K562 (cell line): ENCODE results near the gene HIVEP3. TPM values are rescaled to one million over a fixed set of nuclear protein-coding genes. Genes with fewer than 3 reads are reported as not detected.

ENCODE experiments used
- ATAC-seq: fragments of 200-7000 bp; cut with Tn5 transposase; 3 replicates; pipeline ENCODE4 v1.9.1; 2020; ENCODE audit warnings: moderate library complexity
- BruUV-seq: library from RNA; stranded (reverse); fragments of 400-500 nt; replicated peaks from 2 replicates; lab custom pipeline; 2021; lab: Mats Ljungman, UMichigan
- CTCF ChIA-PET: fragments of 300-600 bp; formaldehyde crosslinking; extraction: SDS; loops from one replicate; lab custom pipeline; 2021; ENCODE audit warnings: low intra/inter-chr PET ratio; lab: Yijun Ruan, JAX
- POLR2A ChIA-PET: fragments of 300-600, 350-650 bp; sonication (Branson Sonifier 250); formaldehyde crosslinking; extraction: SDS; loops from one replicate; lab custom pipeline; 2021; ENCODE audit warnings: antibody characterized with exemption, inconsistent platforms; lab: Yijun Ruan, JAX
- DNase-seq, 4 experiments: peaks; one replicate each; pipeline versions ENCODE4 v3.0.0 to v3.0.0-alpha.2; 2011 to 2018; ENCODE audit warnings: low spot score in 3 of 4, mixed read lengths in 3 of 4; ENCODE audit errors: extremely low read depth in 1 of 4
- FAIRE-seq: peaks from 2 replicates; lab custom pipeline; 2011; peaks lifted over from hg19 to GRCh38; lab: Jason Lieb, UNC
- H2AFZ ChIP-seq: 2 replicates; pipeline ENCODE4 v1.6.0; 2011; ENCODE audit warnings: low read depth, low read length, control low read depth, inconsistent platforms
- H3K27ac ChIP-seq: fragments of 200-600 bp; 3 replicates; pipeline ENCODE4 v1.8.0; 2011; ENCODE audit warnings: low read depth, mild to moderate bottlenecking, control low read depth, inconsistent platforms, low read length, moderate library complexity, mixed read lengths; ENCODE audit errors: extremely low read depth
- H3K27me3 ChIP-seq, 2 experiments: fragments of 300-600 bp in 1 of 2; 2 replicates in 1 of 2; 3 replicates in 1 of 2; pipeline versions ENCODE4 v1.6.0 to v1.8.0; 2011; ENCODE audit warnings: inconsistent platforms in 2 of 2, low read length in 2 of 2, mild to moderate bottlenecking in 1 of 2, mixed read lengths in 1 of 2, moderate library complexity in 1 of 2; ENCODE audit not compliant: control insufficient read depth in 2 of 2, insufficient read depth in 2 of 2
- H3K36me3 ChIP-seq: fragments of 300-600 bp; 3 replicates; pipeline ENCODE4 v1.8.0; 2011; ENCODE audit warnings: mild to moderate bottlenecking, low read length, inconsistent platforms; ENCODE audit not compliant: control insufficient read depth, insufficient read depth
- H3K4me1 ChIP-seq, 2 experiments: fragments of 200-600 bp in 1 of 2; replicated peaks in 1 of 2; 2 replicates in 1 of 2; 3 replicates in 1 of 2; pipeline versions ENCODE4 v1.5.1 to v1.8.0; 2011; ENCODE audit warnings: inconsistent platforms in 2 of 2, low read length in 2 of 2, mild to moderate bottlenecking in 1 of 2, mixed read lengths in 1 of 2, moderate library complexity in 1 of 2; ENCODE audit not compliant: control insufficient read depth in 2 of 2, insufficient read depth in 2 of 2
- H3K4me2 ChIP-seq: 2 replicates; pipeline ENCODE4 v1.6.1; 2011; ENCODE audit warnings: low read length, control low read depth, inconsistent platforms, mixed read lengths; ENCODE audit not compliant: insufficient read depth
- H3K4me3 ChIP-seq: fragments of 200-600 bp; sonication (generic), shearing (Covaris generic); 2 replicates; pipeline ENCODE4 v1.5.1; 2016; ENCODE audit warnings: control low read depth, inconsistent platforms
- H3K79me2 ChIP-seq: fragments of 200-600 bp; 3 replicates; pipeline ENCODE4 v1.8.0; 2011; ENCODE audit warnings: low read length, inconsistent platforms; ENCODE audit not compliant: control insufficient read depth, insufficient read depth
- H3K9ac ChIP-seq, 2 experiments: 2 replicates each; pipeline versions ENCODE4 v1.6.0 to v1.6.1; 2011; ENCODE audit warnings: low read depth in 2 of 2, low read length in 2 of 2, control low read depth in 1 of 2, inconsistent platforms in 1 of 2, mild to moderate bottlenecking in 1 of 2, mixed read lengths in 1 of 2; ENCODE audit not compliant: insufficient read depth in 1 of 2
- H3K9me1 ChIP-seq: one replicate; pipeline ENCODE4 v1.6.0; 2011; ENCODE audit warnings: inconsistent platforms, mild to moderate bottlenecking, low read length, moderate library complexity; ENCODE audit not compliant: control insufficient read depth, insufficient read depth
- H3K9me3 ChIP-seq: replicated peaks from 2 replicates; pipeline ENCODE4 v1.5.1; 2011; ENCODE audit warnings: low read depth, low read length, inconsistent platforms; ENCODE audit not compliant: control insufficient read depth, insufficient read depth
- H4K20me1 ChIP-seq: replicated peaks from 2 replicates; pipeline ENCODE4 v1.6.1; 2011; ENCODE audit warnings: low read length, inconsistent platforms, mixed read lengths; ENCODE audit not compliant: control insufficient read depth, insufficient read depth
- CAMTA2 ChIP-seq: fragments of 250-450 bp; sonication (Bioruptor Pico); conservative IDR thresholded peaks from 2 replicates; pipeline ENCODE4 v1.5.1; 2022
- DLX4 ChIP-seq: fragments of 250-450 bp; sonication (Bioruptor Pico); IDR thresholded peaks from 2 replicates; pipeline ENCODE4 v1.6.1; 2021; ENCODE audit warnings: mild to moderate bottlenecking
- GABPA ChIP-seq: fragments of 200-800 bp; sonication (Bioruptor generic); conservative IDR thresholded peaks from 2 replicates; pipeline ENCODE4 v1.6.1; 2016; ENCODE audit warnings: low read depth, missing genetic modification characterization, missing compliant biosample characterization
- NFXL1 ChIP-seq: fragments of 450-650 bp; formaldehyde crosslinking; IDR thresholded peaks from 2 replicates; pipeline ENCODE4 v1.4.0; 2021; ENCODE audit warnings: mild to moderate bottlenecking
- POLR2AphosphoS2 ChIP-seq: IDR thresholded peaks from 2 replicates; pipeline ENCODE4 v1.6.1; 2012; ENCODE audit warnings: low read length, improper control_type of control experiment
- PREB ChIP-seq: sonication (generic); formaldehyde crosslinking; IDR thresholded peaks from 2 replicates; pipeline ENCODE4 v1.8.1; 2023; ENCODE audit warnings: mild to moderate bottlenecking, missing genetic modification reagents
- SMARCA5 ChIP-seq: fragments of 450-650 bp; IDR thresholded peaks from 2 replicates; pipeline ENCODE4 v1.6.1; 2016
- ZC3H11A ChIP-seq: IDR thresholded peaks from 2 replicates; pipeline ENCODE4 v1.6.1; 2012; ENCODE audit warnings: low read depth, low read length, improper control_type of control experiment
- ZNF398 ChIP-seq: fragments of 250-450 bp; sonication (Bioruptor Pico); IDR thresholded peaks from 2 replicates; pipeline ENCODE4 v1.8.0; 2021; ENCODE audit warnings: moderate library complexity, mild to moderate bottlenecking, inconsistent platforms
- WGBS: fragments of 100-300 bp; shearing (Covaris generic); methylation state at CpG from one replicate; pipeline ENCODE4 v1.1.6; 2016; ENCODE audit warnings: low coverage, mixed read lengths; ENCODE audit not compliant: insufficient coverage; ENCODE audit errors: missing lambda C conversion rate; 5-methylcytosine and 5-hydroxymethylcytosine counted together
- in situ Hi-C: fragments of 300-500 bp; cut with MboI; formaldehyde crosslinking; loops from 4 replicates; pipeline ENCODE4 v1.15.0; 2018; ENCODE audit warnings: inconsistent platforms, mixed read lengths
- intact Hi-C: fragments of 100-400 bp; cut with micrococcal nuclease; formaldehyde crosslinking; loops from 2 replicates; pipeline ENCODE4 v1.14.2; 2022
- polyA plus RNA-seq, 8 experiments: library from polyadenylated mRNA; depleted of rRNA in 4 of 8; stranded (reverse) in 5 of 8; unstranded in 3 of 8; fragments of >200 nt; fragmentation: Nextera tagmentation in 2 of 8; fragmentation: Illumina TruSeq in 1 of 8; extraction: Ambion mirVana in 2 of 8; extraction: Trizol in 1 of 8; gene quantifications; 2 replicates each; pipeline versions ENCODE4 v1.2.1 to v1.2.3, GENCODE V29; 2011 to 2014; ENCODE audit warnings: inconsistent platforms in 1 of 8, missing spikeins in 1 of 8
- total RNA-seq, 7 experiments: library from RNA; depleted of rRNA in 6 of 7; stranded (reverse); fragments of >200 nt in 6 of 7; fragmentation: Illumina TruSeq in 2 of 7; extraction: Trizol in 2 of 7; gene quantifications; 2 replicates each; pipeline versions ENCODE4 v1.2.1 to v1.2.3, GENCODE V29; 2011 to 2021; ENCODE audit warnings: low replicate concordance in 1 of 7

The HIVEP3 gene
- total and polyA plus RNA-seq, 9 of the 15 experiments (the other 6 are each of a cell fraction or from before 2014, with no cell fraction given), result 0.09 to 0.58 (median 0.34) TPM; not detected in 1

- Histone ChIP-seq H3K4me3 (no peak overlapping the region), H3K9me3 (no peaks in the 10 kb centered on the region), H2AFZ (no peak overlapping the region), H4K20me1 (0 out of 2 replicates have a peak, but pooled peaks cover 11% of the 10 kb centered on the region), H3K9ac (no peak overlapping the region), H3K27me3 (peaks cover 9 to 46% of the 10 kb centered on the region in 2 experiments), H3K36me3 (no peaks in the 10 kb centered on the region), H3K4me1 (no peaks in the 10 kb centered on the region), H3K4me2 (no peak overlapping the region), H3K79me2 (no peaks in the 10 kb centered on the region), H3K9me1 (no peaks in the 10 kb centered on the region), H3K27ac (no peak overlapping the region)
- CTCF ChIA-PET, result no interaction called here
- TF ChIP-seq CAMTA2 (CRISPR knock-in tag) (no peak), NFXL1 (CRISPR knock-in tag) (no peak), ZNF398 (CRISPR knock-in tag) (no peak), POLR2AphosphoS2 (no peak), DLX4 (CRISPR knock-in tag) (no peak), GABPA (tag) (no peak), SMARCA5 (no peak), ZC3H11A (no peak), PREB (no peak)
- 4% methylated on average over 5 of the region's 5 CpGs for WGBS
- intact Hi-C loops, result no loop called here
- in situ Hi-C loops, result no loop called here
- DNase-seq (no peak), ATAC-seq (no peak; the same call in 2 of the 3 replicates), FAIRE-seq (no peak)
- POLR2A ChIA-PET, result interaction anchor here (0.6 to 1.3 kb wide), 5 partner anchors 10 to 1488 kb away, joined by 3 read pairs; partner anchors contain the start of gene EDN2
- BruUV-seq, result no TSS peak
These were observed 452.6 kb downstream of the HIVEP3 start for GRCh38 chr1:41466146-41466545.
